Endodermal cell (in vitro differentiated cells): Measurements from ENCODE around the gene DAB1. TPM values are rescaled to one million over a fixed set of nuclear protein-coding genes. Genes with fewer than 3 reads are reported as not detected.

ENCODE experiments used
- DNase-seq: peaks from one replicate; pipeline ENCODE4 v3.0.0-alpha.2; 2017
- H3K27ac ChIP-seq: 2 replicates; pipeline ENCODE4 v1.5.1; 2013; ENCODE audit warnings: mild to moderate bottlenecking, low read depth, low read length, moderate library complexity
- H3K27me3 ChIP-seq: 2 replicates; pipeline ENCODE4 v1.6.1; 2013; ENCODE audit warnings: mild to moderate bottlenecking, low read length, moderate library complexity; ENCODE audit not compliant: insufficient read depth, control insufficient read depth, poor library complexity, severe bottlenecking
- H3K36me3 ChIP-seq: 2 replicates; pipeline ENCODE4 v1.7.0; 2013; ENCODE audit warnings: mild to moderate bottlenecking, low read length, moderate library complexity; ENCODE audit not compliant: control insufficient read depth, insufficient read depth
- H3K4me1 ChIP-seq: one replicate; pipeline ENCODE4 v1.7.0; 2013; ENCODE audit warnings: low read length; ENCODE audit not compliant: control insufficient read depth, insufficient read depth
- H3K4me3 ChIP-seq: 2 replicates; pipeline ENCODE4 v1.5.1; 2013; ENCODE audit warnings: mild to moderate bottlenecking, low read length, moderate library complexity
- H3K9ac ChIP-seq: 2 replicates; pipeline ENCODE4 v1.6.1; 2013; ENCODE audit warnings: mild to moderate bottlenecking, low read length, moderate library complexity; ENCODE audit not compliant: poor library complexity, severe bottlenecking; ENCODE audit errors: extremely low read depth
- H3K9me3 ChIP-seq: 2 replicates; pipeline ENCODE4 v1.6.1; 2013; ENCODE audit warnings: mild to moderate bottlenecking, low read length, moderate library complexity; ENCODE audit not compliant: control insufficient read depth
- H3K27ac Mint-ChIP-seq: 2 replicates; pipeline ENCODE4 v1.8.0; 2020; ENCODE audit warnings: mixed read lengths
- H3K27me3 Mint-ChIP-seq: 2 replicates; pipeline ENCODE4 v1.8.0; 2021; ENCODE audit warnings: mild to moderate bottlenecking, mixed read lengths; ENCODE audit not compliant: insufficient read depth
- H3K36me3 Mint-ChIP-seq: 2 replicates; pipeline ENCODE4 v1.8.0; 2020; ENCODE audit warnings: low read depth, mixed read lengths
- H3K4me1 Mint-ChIP-seq: 2 replicates; pipeline ENCODE4 v1.8.0; 2020; ENCODE audit warnings: mixed read lengths
- H3K4me3 Mint-ChIP-seq: 2 replicates; pipeline ENCODE4 v1.8.0; 2020; ENCODE audit warnings: mild to moderate bottlenecking, moderate library complexity, mixed read lengths
- H3K9me3 Mint-ChIP-seq: 2 replicates; pipeline ENCODE4 v1.8.0; 2020; ENCODE audit warnings: mild to moderate bottlenecking, mixed read lengths
- CTCF ChIP-seq: fragments of 200-600 bp; sonication (generic); conservative IDR thresholded peaks from 2 replicates; pipeline ENCODE4 v1.5.0; 2021; ENCODE audit warnings: antibody characterized with exemption, mild to moderate bottlenecking
- WGBS, 2 experiments: methylation state at CpG; one replicate each; pipeline versions ENCODE4 v1.1.5 to v1.1.7; 2013; ENCODE audit warnings: missing lambda C conversion rate in 2 of 2, mixed read lengths in 1 of 2; ENCODE audit not compliant: insufficient coverage in 1 of 2, insufficient read length in 1 of 2; 5-methylcytosine and 5-hydroxymethylcytosine counted together
- total RNA-seq, 2 donors: library from RNA; stranded (reverse); fragmentation: NEBNext Ultra II Directional in 1 of 2; extraction: Animal tissue kit (Norgen Biotek cat#: 25700) in 1 of 2; gene quantifications; 2 replicates in 1 of 2; 3 replicates in 1 of 2; pipeline ENCODE4 v1.2.1, GENCODE V29; 2021

Gene DAB1
- total RNA-seq, 2 donors from 2014 or later, result 32.0 to 36.2 TPM

GRCh38 chr1:56963667-56964066, 460.2 kb downstream of the DAB1 start:
- H3K4me3 Mint-ChIP-seq, result no peak overlapping the region
- WGBS, 2 experiments, result 93 to 97% methylated on average over 4 of the region's 4 CpGs
- DNase-seq, result no peak
- TF ChIP-seq CTCF, result no peak
- Histone ChIP-seq H3K27ac (no peak overlapping the region), H3K36me3 (no peaks in the 10 kb centered on the region), H3K4me3 (no peak overlapping the region), H3K9me3 (peaks cover under 1% of the 10 kb centered on the region), H3K27me3 (no peaks in the 10 kb centered on the region), H3K9ac (no peak overlapping the region), H3K4me1 (peaks cover 8% of the 10 kb centered on the region)
- H3K4me1 Mint-ChIP-seq, result peaks cover 20% of the 10 kb centered on the region
- no peak overlapping the region for H3K27ac Mint-ChIP-seq
- peaks cover 8% of the 10 kb centered on the region for H3K27me3 Mint-ChIP-seq
- no peaks in the 10 kb centered on the region for H3K36me3 Mint-ChIP-seq
- no peaks in the 10 kb centered on the region for H3K9me3 Mint-ChIP-seq

- no peak for DNase-seq
- TF ChIP-seq CTCF, result no peak
- Histone ChIP-seq H3K9ac (no peak overlapping the region), H3K4me1 (peaks cover 10% of the 10 kb centered on the region), H3K4me3 (no peak overlapping the region), H3K27me3 (no peaks in the 10 kb centered on the region), H3K27ac (no peak overlapping the region), H3K36me3 (no peaks in the 10 kb centered on the region), H3K9me3 (no peaks in the 10 kb centered on the region)
- WGBS, 2 experiments, result 94 to 96% methylated on average over 5 to 10 of the region's 10 CpGs
- H3K9me3 Mint-ChIP-seq, result no peaks in the 10 kb centered on the region
- H3K27me3 Mint-ChIP-seq, result peaks cover 10% of the 10 kb centered on the region
- peaks cover 28% of the 10 kb centered on the region for H3K4me1 Mint-ChIP-seq
- no peaks in the 10 kb centered on the region for H3K36me3 Mint-ChIP-seq
- no peak overlapping the region for H3K4me3 Mint-ChIP-seq
- H3K27ac Mint-ChIP-seq, result no peak overlapping the region
Observed at GRCh38 chr1:56961426-56961825, 462.4 kb downstream of the DAB1 start.

- H3K9me3 ChIP-seq, result no peaks in the 10 kb centered on the region
- Mint-ChIP-seq H3K36me3 (no peaks in the 10 kb centered on the region), H3K27ac (no peak overlapping the region), H3K27me3 (peaks cover 17% of the 10 kb centered on the region), H3K4me3 (no peak overlapping the region), H3K9me3 (no peaks in the 10 kb centered on the region), H3K4me1 (peaks cover 20% of the 10 kb centered on the region)
- H3K9ac ChIP-seq, result no peak overlapping the region
- H3K4me1 ChIP-seq, result peaks cover 6% of the 10 kb centered on the region
- no peaks in the 10 kb centered on the region for H3K36me3 ChIP-seq
- peaks cover 4% of the 10 kb centered on the region for H3K27me3 ChIP-seq
- DNase-seq, result no peak
- peak overlapping the region; percentile 7 for H3K4me3 ChIP-seq
- H3K27ac ChIP-seq, result no peak overlapping the region
- no peak for TF ChIP-seq CTCF
- WGBS, 2 experiments, result 63 to 80% methylated on average over 2 of the region's 2 CpGs
Observed at GRCh38 chr1:56958526-56958925, 465.3 kb downstream of the DAB1 start.
